Left ventricle myocardium superior (tissue), 1 donor: ENCODE results near the gene ABHD17B. TPM values are rescaled to one million over a fixed set of nuclear protein-coding genes. Genes with fewer than 3 reads are reported as not detected.
"Not testable (repeated sequence)": the region's sequence is repeated elsewhere in the genome, so short reads cannot be mapped to it uniquely, and the experiment has no call there.

Experiments used
- ATAC-seq: fragments of 200-7000 bp; cut with Tn5 transposase; one replicate; pipeline ENCODE4 v1.9.1; 2020; ENCODE audit warnings: mild to moderate bottlenecking, moderate library complexity
- DNase-seq: peaks from one replicate; pipeline ENCODE4 v3.0.0-alpha.2; 2020
- intact Hi-C: fragments of 100-400 bp; cut with micrococcal nuclease; formaldehyde crosslinking; loops from one replicate; pipeline ENCODE4 v1.11.0; 2022
- long read RNA-seq: library from polyadenylated mRNA; unstranded; transcript quantifications from one replicate; pipeline ENCODE4 v2.0.0, GENCODE V29; 2021
- total RNA-seq: library from RNA; stranded (reverse); fragmentation: NEBNext Ultra II Directional; extraction: Animal tissue kit (Norgen Biotek cat#: 25700); gene quantifications from one replicate; pipeline ENCODE4 v1.2.1, GENCODE V29; 2021
- donor health status: DM: no; HTN: yes; CAD: no; lungs with severe emphysema.

ABHD17B gene
- total RNA-seq: 11.3 TPM
- long read RNA-seq, transcript ABHD17B-201 (4 exons, 2,614 nt): major isoform, 13 of 15 reads
- long read RNA-seq, partial matches to known transcripts: 0 of 15 reads
- long read RNA-seq, other reads (novel, unspliced or antisense): 2 of 15 reads

- DNase-seq (peak; percentile 99), ATAC-seq (peak; percentile 99)
- intact Hi-C loops: no loop called here
Observed at GRCh38 chr9:71911061-71911907, at the start of gene ABHD17B, which contains the start of gene C9orf85. TSS of gene ABHD17B (minus strand) at chr9:71911193. CDS start at chr9:71875080, 36,113 bp downstream. TSS of gene C9orf85 (plus strand) at chr9:71911639. CDS start at chr9:71911735, 96 bp downstream.

GRCh38 chr9:71955300-71955915, 44.4 kb upstream of the ABHD17B start:
- DNase-seq (no peak), ATAC-seq (no peak)
- intact Hi-C loops: no loop called here

GRCh38 chr9:71954652-71955051, 43.7 kb upstream of the ABHD17B start:
- ATAC-seq, intact Hi-C loops, DNase-seq: not testable (repeated sequence)

- DNase-seq (no peak), ATAC-seq (peak; percentile 56)
- intact Hi-C loops: no loop called here
Observed at GRCh38 chr9:71944754-71945375, 33.9 kb upstream of the ABHD17B start.

GRCh38 chr9:71941998-71942567, 31.1 kb upstream of the ABHD17B start:
- ATAC-seq (peak; percentile 14), DNase-seq (no peak)
- intact Hi-C loops: no loop called here

- ATAC-seq (no peak), DNase-seq (no peak)
- intact Hi-C loops: no loop called here
Observed at GRCh38 chr9:71941060-71941568, 30.1 kb upstream of the ABHD17B start.

- ATAC-seq: no peak
- DNase-seq: no peak
- intact Hi-C loops: no loop called here
Observed at GRCh38 chr9:71937898-71938297, 26.9 kb upstream of the ABHD17B start.

GRCh38 chr9:71937070-71937625, 26.2 kb upstream of the ABHD17B start:
- intact Hi-C loops: no loop called here
- ATAC-seq (no peak), DNase-seq (no peak)

- no peak for ATAC-seq
- intact Hi-C loops: no loop called here
- DNase-seq: no peak
Observed at GRCh38 chr9:71936066-71936465, 25.1 kb upstream of the ABHD17B start.

GRCh38 chr9:71931166-71931565, 20.2 kb upstream of the ABHD17B start:
- no peak for DNase-seq
- intact Hi-C loops: no loop called here
- no peak for ATAC-seq

- intact Hi-C loops: loop anchor here (10.0 kb wide), 1 partner anchor 45 kb away; no protein-coding TSS in a partner anchor
- no peak for DNase-seq
Observed at GRCh38 chr9:71929791-71930440, 18.9 kb upstream of the ABHD17B start.

GRCh38 chr9:71929223-71929622, 18.2 kb upstream of the ABHD17B start:
- intact Hi-C loops: loop anchor here (10.0 kb wide), 1 partner anchor 46 kb away; no protein-coding TSS in a partner anchor
- no peak for ATAC-seq
- DNase-seq: no peak

More at GRCh38 chr9:71929791-71930440, 18.9 kb upstream of the ABHD17B start:
- no peak for ATAC-seq

GRCh38 chr9:71928806-71929205, 17.8 kb upstream of the ABHD17B start:
- ATAC-seq (no peak), DNase-seq (no peak)
- intact Hi-C loops: loop anchor here (10.0 kb wide), 1 partner anchor 46 kb away; no protein-coding TSS in a partner anchor

- intact Hi-C loops: loop anchor here (10.0 kb wide), 1 partner anchor 46 kb away; no protein-coding TSS in a partner anchor
- no peak for DNase-seq
- ATAC-seq: no peak
Observed at GRCh38 chr9:71928376-71928775, 17.4 kb upstream of the ABHD17B start.

- intact Hi-C loops: loop anchor here (10.0 kb wide), 1 partner anchor 49 kb away; no protein-coding TSS in a partner anchor
- DNase-seq: no peak
- no peak for ATAC-seq
Observed at GRCh38 chr9:71925834-71926233, 14.8 kb upstream of the ABHD17B start.

GRCh38 chr9:71924576-71924975, 13.6 kb upstream of the ABHD17B start:
- no peak for ATAC-seq
- DNase-seq: no peak
- intact Hi-C loops: loop anchor here (10.0 kb wide), 1 partner anchor 50 kb away; no protein-coding TSS in a partner anchor

- DNase-seq (no peak), ATAC-seq (no peak)
- intact Hi-C loops: loop anchor here (10.0 kb wide), 1 partner anchor 53 kb away; no protein-coding TSS in a partner anchor
Observed at GRCh38 chr9:71921190-71921814, 10.3 kb upstream of the ABHD17B start.
